ENCODE measurements around the gene CDC42BPA. TPM values are rescaled to one million over a fixed set of nuclear protein-coding genes. Genes with fewer than 3 reads are reported as not detected.

The CDC42BPA gene
- total RNA-seq, 2 donors from 2014 or later = 47.8 to 56.4 TPM

GRCh38 chr1:227102056-227102455 lies 216.2 kb downstream of the CDC42BPA start:
- intact Hi-C loops (cut with DNase I) = no loop called here
- DNase-seq (ENCODE audit: low spot score) = no peak

- DNase-seq (ENCODE audit: low spot score) = no peak
- intact Hi-C loops (cut with DNase I) = no loop called here
Measured at GRCh38 chr1:227094249-227094966, 223.9 kb downstream of the CDC42BPA start.

GRCh38 chr1:227093309-227093708 lies 225.0 kb downstream of the CDC42BPA start:
- intact Hi-C loops (cut with DNase I) = no loop called here
- DNase-seq (ENCODE audit: low spot score) = no peak

GRCh38 chr1:227092069-227092468 lies 226.2 kb downstream of the CDC42BPA start:
- DNase-seq (ENCODE audit: low spot score) = no peak
- intact Hi-C loops (cut with DNase I) = no loop called here

- intact Hi-C loops (cut with DNase I) = no loop called here
- DNase-seq (ENCODE audit: low spot score) = no peak
Measured at GRCh38 chr1:227086636-227087035, 231.7 kb downstream of the CDC42BPA start.

GRCh38 chr1:227082999-227083746 lies 235.1 kb downstream of the CDC42BPA start:
- no peak for DNase-seq (ENCODE audit: low spot score)
- intact Hi-C loops (cut with DNase I) = no loop called here

GRCh38 chr1:227077783-227078182 lies 240.5 kb downstream of the CDC42BPA start:
- no peak for DNase-seq (ENCODE audit: low spot score)
- intact Hi-C loops (cut with DNase I) = no loop called here

GRCh38 chr1:227073786-227074185 lies 244.5 kb downstream of the CDC42BPA start:
- intact Hi-C loops (cut with DNase I) = no loop called here
- DNase-seq (ENCODE audit: low spot score) = no peak

- intact Hi-C loops (cut with DNase I) = no loop called here
- DNase-seq (ENCODE audit: low spot score) = no peak
Measured at GRCh38 chr1:227072991-227073390, 245.3 kb downstream of the CDC42BPA start.

- no peak for DNase-seq (ENCODE audit: low spot score)
- intact Hi-C loops (cut with DNase I) = no loop called here
Measured at GRCh38 chr1:227071895-227072587, 246.3 kb downstream of the CDC42BPA start.

GRCh38 chr1:227070638-227071285 lies 247.5 kb downstream of the CDC42BPA start:
- DNase-seq (ENCODE audit: low spot score) = no peak
- intact Hi-C loops (cut with DNase I) = no loop called here

GRCh38 chr1:227069490-227069889 lies 248.8 kb downstream of the CDC42BPA start:
- intact Hi-C loops (cut with DNase I) = no loop called here
- no peak for DNase-seq (ENCODE audit: low spot score)

GRCh38 chr1:227068883-227069282 lies 249.4 kb downstream of the CDC42BPA start:
- intact Hi-C loops (cut with DNase I) = no loop called here

GRCh38 chr1:227066999-227067398 lies 251.3 kb downstream of the CDC42BPA start:
- intact Hi-C loops (cut with DNase I) = no loop called here
- no peak for DNase-seq (ENCODE audit: low spot score)

More at GRCh38 chr1:227068883-227069282, 249.4 kb downstream of the CDC42BPA start:
- no peak for DNase-seq (ENCODE audit: low spot score)

GRCh38 chr1:227065311-227065710 lies 253.0 kb downstream of the CDC42BPA start:
- intact Hi-C loops (cut with DNase I) = no loop called here

GRCh38 chr1:227062306-227062705 lies 256.0 kb downstream of the CDC42BPA start:
- intact Hi-C loops (cut with DNase I) = no loop called here
- DNase-seq (ENCODE audit: low spot score) = no peak

More at GRCh38 chr1:227065311-227065710, 253.0 kb downstream of the CDC42BPA start:
- no peak for DNase-seq (ENCODE audit: low spot score)

- intact Hi-C loops (cut with DNase I) = no loop called here
- DNase-seq (ENCODE audit: low spot score) = no peak
Measured at GRCh38 chr1:227059076-227059475, 259.2 kb downstream of the CDC42BPA start.

GRCh38 chr1:227058321-227058751 lies 260.0 kb downstream of the CDC42BPA start:
- intact Hi-C loops (cut with DNase I) = no loop called here
- no peak for DNase-seq (ENCODE audit: low spot score)

GRCh38 chr1:227049253-227049652 lies 269.0 kb downstream of the CDC42BPA start:
- no peak for DNase-seq (ENCODE audit: low spot score)
- intact Hi-C loops (cut with DNase I) = no loop called here

GRCh38 chr1:227043755-227044154 lies 274.5 kb downstream of the CDC42BPA start:
- intact Hi-C loops (cut with DNase I) = no loop called here
- DNase-seq (ENCODE audit: low spot score) = no peak
